Lung (tissue), 12 donors: Measurements from ENCODE around the gene TMEM131L. TPM values are rescaled to one million over a fixed set of nuclear protein-coding genes. Genes with fewer than 3 reads are reported as not detected.
"Not testable (repeated sequence)": the region's sequence is repeated elsewhere in the genome, so short reads cannot be mapped to it uniquely, and the experiment has no call there.

ENCODE experiments used
- ATAC-seq: fragments of 200-7000 bp; cut with Tn5 transposase; one replicate; pipeline ENCODE4 v1.9.1; 2020; ENCODE audit warnings: moderate number of reproducible peaks; ENCODE audit not compliant: insufficient read depth, low FRiP score
- DNase-seq, 3 donors: peaks; one replicate each; pipeline ENCODE4 v3.0.0-alpha.2; 2013 to 2017
- H3K27ac ChIP-seq, 2 donors: one replicate each; pipeline ENCODE4 v1.5.1; 2013; ENCODE audit warnings: mild to moderate bottlenecking in 2 of 2, moderate library complexity in 2 of 2, control low read depth in 1 of 2, inconsistent platforms in 1 of 2, low read depth in 1 of 2, low read length in 1 of 2
- H3K27me3 ChIP-seq, 3 donors: one replicate each; pipeline ENCODE4 v1.5.1; 2013; ENCODE audit warnings: low read length in 2 of 3; ENCODE audit not compliant: control insufficient read depth in 3 of 3, insufficient read depth in 3 of 3
- H3K36me3 ChIP-seq, 4 donors: one replicate each; pipeline ENCODE4 v1.5.1; 2013; ENCODE audit warnings: low read length in 4 of 4, mild to moderate bottlenecking in 1 of 4, moderate library complexity in 1 of 4; ENCODE audit not compliant: control insufficient read depth in 4 of 4, insufficient read depth in 4 of 4
- H3K4me1 ChIP-seq, 5 donors: one replicate each; pipeline ENCODE4 v1.5.1; 2013; ENCODE audit warnings: low read length in 5 of 5, mild to moderate bottlenecking in 2 of 5, moderate library complexity in 1 of 5; ENCODE audit not compliant: control insufficient read depth in 5 of 5, insufficient read depth in 5 of 5
- H3K4me3 ChIP-seq: one replicate; pipeline ENCODE4 v1.5.1; 2013; ENCODE audit warnings: mild to moderate bottlenecking, control low read depth, moderate library complexity
- H3K9ac ChIP-seq, 2 donors: one replicate each; pipeline ENCODE4 v1.5.1; 2013; ENCODE audit warnings: low read length in 2 of 2, control low read depth in 1 of 2; ENCODE audit not compliant: insufficient read depth in 1 of 2
- H3K9me3 ChIP-seq, 4 donors: one replicate each; pipeline ENCODE4 v1.5.1; 2013; ENCODE audit warnings: low read length in 3 of 4, mild to moderate bottlenecking in 1 of 4, moderate library complexity in 1 of 4; ENCODE audit not compliant: control insufficient read depth in 4 of 4, insufficient read depth in 3 of 4
- CTCF ChIP-seq: IDR thresholded peaks from 2 replicates; pipeline ENCODE4 v1.5.1; 2012; ENCODE audit warnings: mild to moderate bottlenecking; ENCODE audit errors: control extremely low read depth, extremely low read depth
- WGBS, 2 donors: extraction: QIAGEN DNeasy Blood & Tissue Kit; methylation state at CpG; one replicate each; pipeline ENCODE4 v1.1.7; 2013; 5-methylcytosine and 5-hydroxymethylcytosine counted together
- polyA plus RNA-seq, 2 donors: library from polyadenylated mRNA; stranded (reverse); fragments of 200-250 nt; gene quantifications; one replicate each; pipeline ENCODE4 v1.2.1, GENCODE V29; 2013
- total RNA-seq, 2 donors: library from RNA; depleted of rRNA in 1 of 2; stranded (reverse); fragments of >200 nt in 1 of 2; gene quantifications; one replicate each; pipeline ENCODE4 v1.2.1, GENCODE V29; 2014 to 2021
- donor health status: control.
- donor health status: control.
- donor health status: Bipolar disorder and iron deficiency.
- donor health status: healthy.
- donor health status: DM: yes; HTN: yes; CAD: no.

TMEM131L gene
- total and polyA plus RNA-seq, 4 donors, result 2.9 to 40.6 (median 11.8) TPM

GRCh38 chr4:153543351-153543750 lies 77.2 kb downstream of the TMEM131L start:
- Histone ChIP-seq H3K27ac (no peak overlapping the region), H3K9ac (no peak overlapping the region), H3K4me1 (peaks cover 2 to 43% (median 6%) of the 10 kb centered on the region in 5 donors), H3K9me3 (peaks cover 0 to 3% (median 0%) of the 10 kb centered on the region in 4 donors), H3K4me3 (no peak overlapping the region), H3K36me3 (no peaks in the 10 kb centered on the region), H3K27me3 (no peaks in the 10 kb centered on the region)
- no peak for DNase-seq
- ATAC-seq, result no peak
- TF ChIP-seq CTCF, result no peak
- WGBS, 2 donors, result 91 to 92% methylated on average over 6 of the region's 6 CpGs

GRCh38 chr4:153545822-153546221 lies 79.7 kb downstream of the TMEM131L start:
- 90 to 97% methylated on average over 8 of the region's 8 CpGs for WGBS, 2 donors
- no peak overlapping the region for H3K27ac ChIP-seq
- TF ChIP-seq CTCF, result no peak
- H3K27me3 ChIP-seq, result no peaks in the 10 kb centered on the region
- peaks cover 0 to 3% (median 0%) of the 10 kb centered on the region in 4 donors for H3K9me3 ChIP-seq
- H3K36me3 ChIP-seq, result peaks cover 0 to 3% (median 0%) of the 10 kb centered on the region in 4 donors
- DNase-seq, result no peak
- ATAC-seq, result no peak
- peaks cover 0 to 26% (median 5%) of the 10 kb centered on the region in 5 donors for H3K4me1 ChIP-seq
- no peak overlapping the region for H3K9ac ChIP-seq
- no peak overlapping the region for H3K4me3 ChIP-seq

GRCh38 chr4:153546280-153546679 lies 80.1 kb downstream of the TMEM131L start:
- ATAC-seq, result no peak
- no peak for TF ChIP-seq CTCF
- Histone ChIP-seq H3K27me3 (no peaks in the 10 kb centered on the region), H3K9me3 (peaks cover 0 to 3% (median 0%) of the 10 kb centered on the region in 4 donors), H3K4me1 (peaks cover 0 to 26% (median 5%) of the 10 kb centered on the region in 5 donors), H3K9ac (no peak overlapping the region), H3K36me3 (peaks cover 0 to 4% (median 0%) of the 10 kb centered on the region in 4 donors), H3K4me3 (no peak overlapping the region), H3K27ac (no peak overlapping the region)
- WGBS, 2 donors, result 88 to 92% methylated on average over 3 of the region's 3 CpGs
- no peak for DNase-seq

GRCh38 chr4:153547520-153547919 lies 81.4 kb downstream of the TMEM131L start:
- 85% methylated on average over 5 of the region's 5 CpGs for WGBS, 2 donors
- Histone ChIP-seq H3K9ac (no peak overlapping the region), H3K4me1 (peaks cover 0 to 26% (median 5%) of the 10 kb centered on the region in 5 donors), H3K36me3 (peaks cover 0 to 4% (median 0%) of the 10 kb centered on the region in 4 donors), H3K27ac (no peak overlapping the region), H3K9me3 (peaks cover 0 to 3% (median 0%) of the 10 kb centered on the region in 4 donors), H3K4me3 (no peak overlapping the region), H3K27me3 (no peaks in the 10 kb centered on the region)
- ATAC-seq (no peak), DNase-seq (no peak)
- no peak for TF ChIP-seq CTCF

GRCh38 chr4:153548907-153549306 lies 82.7 kb downstream of the TMEM131L start:
- not testable (repeated sequence) for ATAC-seq, H3K27ac ChIP-seq, H3K36me3 ChIP-seq, H3K27me3 ChIP-seq, H3K9ac ChIP-seq, DNase-seq, H3K9me3 ChIP-seq, H3K4me3 ChIP-seq
- WGBS, 2 donors, result 96 to 98% methylated on average over 3 of the region's 3 CpGs
- H3K4me1 ChIP-seq, result peaks cover 0 to 34% (median 3%) of the 10 kb centered on the region in 5 donors
